HG02970 (cell line): Measurements from ENCODE around the gene CTDSPL2.
A peak's percentile ranks its signal among the peaks of the same experiment; 100 is the strongest.
"Not testable (repeated sequence)": the region's sequence is repeated elsewhere in the genome, so short reads cannot be mapped to it uniquely, and the experiment has no call there.

Experiments
- ATAC-seq: cut with Tn5 transposase; IDR thresholded peaks from one replicate; pipeline ENCODE4 v1.9.1; 2021; ENCODE audit warnings: mild to moderate bottlenecking, moderate library complexity, moderate number of reproducible peaks; ENCODE audit not compliant: unreplicated experiment, low FRiP score

The CTDSPL2 gene

DNA sequence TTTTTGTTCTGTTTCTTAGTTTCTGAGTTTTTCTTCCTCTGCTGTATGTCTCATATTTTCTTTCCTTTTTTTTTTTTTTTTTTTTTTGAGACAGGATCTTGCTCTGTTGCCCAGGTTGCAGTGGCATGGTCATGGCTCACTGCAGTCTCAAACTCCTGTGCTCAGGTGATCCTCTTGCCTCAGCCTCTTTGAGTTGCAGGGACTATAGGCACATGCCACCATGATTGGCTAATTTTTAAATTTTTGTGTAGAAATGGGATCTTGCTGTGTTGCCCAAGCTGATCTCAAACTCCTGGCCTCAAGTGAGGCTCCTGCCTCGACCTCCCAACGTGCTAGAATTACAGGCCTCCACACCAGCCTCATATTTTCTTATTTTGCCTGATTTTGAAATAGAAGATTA is 51.9 kb downstream of the CTDSPL2 start:
- ATAC-seq = no peak

GRCh38 chr15:44482090-44482489 is 54.7 kb downstream of the CTDSPL2 start:
- ATAC-seq = no peak

DNA sequence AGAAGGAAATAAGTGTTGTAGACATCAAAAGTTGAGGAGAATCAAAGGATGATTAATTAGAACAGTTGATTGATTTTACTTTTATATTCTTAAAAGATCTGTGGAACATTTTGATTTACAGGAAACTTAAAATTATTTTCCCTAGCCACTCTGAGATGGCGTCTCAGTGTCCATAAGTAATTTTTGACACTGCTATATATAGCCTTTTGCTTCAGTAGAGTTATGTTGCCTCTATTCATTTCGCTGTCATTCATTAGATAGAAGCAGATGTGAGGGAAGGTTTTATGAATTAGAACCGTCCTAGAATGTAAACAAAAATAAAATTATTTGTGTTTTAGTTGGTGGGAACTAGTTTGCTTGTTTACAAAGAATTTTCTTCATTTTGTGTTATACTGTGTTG is 58.5 kb downstream of the CTDSPL2 start:
- no peak for ATAC-seq

DNA sequence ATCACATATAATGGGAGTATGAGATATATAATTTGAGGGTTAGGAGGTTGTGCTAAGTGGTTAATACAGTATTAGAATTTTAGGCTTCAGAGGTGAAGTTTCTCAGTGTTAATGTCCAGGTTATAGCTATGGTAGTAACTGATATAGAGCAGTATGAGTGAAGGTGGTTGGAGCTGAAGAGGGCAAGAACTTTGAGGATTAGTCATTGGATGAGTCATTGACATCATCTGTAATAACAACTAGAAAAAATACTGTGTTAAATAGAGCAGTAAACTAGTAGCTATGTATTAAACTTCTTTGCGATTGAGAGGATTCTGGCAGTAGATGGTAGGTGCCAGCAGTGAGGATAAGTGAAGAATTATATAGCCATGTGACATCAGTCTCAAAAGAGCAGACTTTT is 62.0 kb downstream of the CTDSPL2 start:
- no peak for ATAC-seq

DNA sequence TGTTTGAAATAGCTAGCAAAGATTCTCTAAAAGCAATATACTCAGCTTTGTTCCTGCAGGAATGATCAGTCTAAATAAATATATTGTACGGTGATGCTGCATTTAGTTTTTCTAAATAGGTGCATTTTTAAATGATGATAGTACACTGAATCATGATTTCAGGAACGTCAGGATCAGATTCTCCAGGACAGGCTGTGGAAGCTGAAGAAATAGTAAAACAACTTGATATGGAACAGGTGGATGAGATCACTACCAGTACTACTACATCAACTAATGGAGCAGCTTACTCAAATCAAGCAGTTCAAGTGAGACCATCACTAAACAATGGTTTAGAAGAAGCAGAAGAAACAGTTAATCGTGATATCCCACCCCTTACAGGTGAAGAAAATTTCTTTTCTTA is 63.2 kb downstream of the CTDSPL2 start:
- ATAC-seq = no peak

- ATAC-seq = no peak
Measured at GRCh38 chr15:44492040-44492439, 64.6 kb downstream of the CTDSPL2 start.

DNA sequence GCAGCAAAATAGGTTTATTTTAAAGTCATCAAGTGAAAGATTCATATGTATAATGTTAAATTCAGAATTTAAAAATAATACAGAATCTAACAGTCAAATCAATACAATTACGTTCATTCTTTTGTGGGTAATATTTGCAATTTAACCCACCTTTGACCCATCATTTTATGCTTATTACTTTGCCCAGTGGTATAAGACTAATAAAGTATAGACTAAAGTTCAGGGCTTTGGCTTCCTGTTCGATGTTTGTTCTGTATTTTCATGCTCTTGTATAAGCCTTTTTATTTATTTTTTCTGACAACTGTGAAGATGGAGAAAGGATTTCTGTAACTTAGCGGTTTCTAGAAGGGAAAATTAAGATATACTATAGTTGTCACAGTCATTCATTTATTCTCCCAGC is 65.2 kb downstream of the CTDSPL2 start:
- ATAC-seq = no peak

- ATAC-seq = no peak
Measured at GRCh38 chr15:44495562-44495961, 68.1 kb downstream of the CTDSPL2 start.

DNA sequence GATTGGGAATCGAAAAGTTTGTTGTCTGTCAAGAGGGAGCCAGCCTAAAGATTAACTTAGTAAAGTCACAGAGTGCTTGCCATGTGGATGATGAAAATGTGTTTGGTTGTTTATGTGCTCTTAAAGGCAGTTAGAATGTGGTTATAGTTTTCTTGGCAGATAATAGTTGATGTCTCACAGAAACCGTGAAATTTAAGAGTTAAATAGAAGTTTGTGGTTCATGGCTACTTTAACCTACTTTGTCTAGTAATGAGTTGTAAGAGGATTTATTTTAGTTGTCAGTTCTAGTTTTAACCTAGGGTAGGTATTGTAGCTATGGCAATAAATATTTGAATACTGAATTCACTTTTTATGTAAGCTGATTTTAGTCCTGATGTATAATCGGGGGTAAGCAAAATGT is 73.1 kb downstream of the CTDSPL2 start:
- ATAC-seq = no peak

GRCh38 chr15:44501768-44502366 is 74.4 kb downstream of the CTDSPL2 start:
- no peak for ATAC-seq

DNA sequence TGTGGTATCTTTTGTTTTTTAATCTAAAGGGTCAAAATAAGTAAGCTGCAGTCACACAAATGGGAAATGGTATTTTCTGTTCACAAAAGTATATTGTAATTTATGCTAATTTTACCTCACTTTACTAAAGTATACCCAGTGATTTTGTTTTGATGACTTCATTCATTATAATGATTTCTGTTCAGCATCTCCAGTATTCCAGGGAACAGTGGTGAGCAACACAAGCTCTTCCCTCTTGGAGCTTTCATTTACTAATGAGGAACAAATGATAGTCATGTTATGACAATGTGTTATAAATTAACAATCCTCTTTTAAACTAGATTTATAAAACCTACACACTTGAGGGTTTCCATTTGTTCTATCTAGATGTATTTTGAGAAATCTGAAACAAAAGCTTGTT is 89.0 kb downstream of the CTDSPL2 start:
- no peak for ATAC-seq

DNA sequence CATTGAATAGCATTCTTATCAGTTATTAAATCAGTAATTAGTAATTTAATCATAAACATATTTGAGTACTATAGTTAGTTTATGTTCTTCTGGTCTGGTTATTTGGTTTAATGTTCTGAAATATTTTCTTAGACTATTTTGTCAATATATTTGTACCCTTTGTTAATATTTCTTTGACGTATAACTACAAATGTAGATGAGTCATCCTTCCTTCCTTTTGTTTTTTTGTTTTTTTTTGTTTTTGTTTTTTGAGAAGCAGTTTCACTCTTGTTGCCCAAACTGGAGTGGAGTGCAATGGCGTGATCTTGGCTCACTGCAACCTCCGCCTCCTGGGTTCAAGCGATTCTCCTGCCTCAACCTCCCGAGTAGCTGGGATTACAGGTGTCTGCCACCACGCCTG is 92.1 kb downstream of the CTDSPL2 start:
- no peak for ATAC-seq

GRCh38 chr15:44525018-44525417 is 97.6 kb downstream of the CTDSPL2 start:
- ATAC-seq = no peak

DNA sequence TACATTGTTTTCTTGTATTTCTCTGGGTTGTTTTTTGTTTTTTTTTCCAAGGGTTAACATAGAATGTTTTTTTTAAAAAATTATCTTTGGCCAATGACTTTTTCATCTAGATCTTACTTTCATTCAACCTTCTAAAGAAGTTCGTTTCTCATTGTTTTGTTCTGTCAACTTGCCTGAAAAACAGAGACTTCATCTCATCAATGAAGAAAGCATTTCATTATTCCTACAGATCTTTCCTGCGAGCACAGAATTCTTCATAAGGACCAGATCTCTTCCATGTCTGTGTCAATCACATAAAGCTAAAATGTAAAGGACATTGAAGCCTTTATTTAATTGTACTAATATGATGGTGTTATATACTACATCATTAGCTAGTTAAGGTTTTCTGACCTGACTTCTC is 99.8 kb downstream of the CTDSPL2 start:
- ATAC-seq = no peak

- ATAC-seq = no peak
Measured at GRCh38 chr15:44529864-44530604, 102.6 kb downstream of the CTDSPL2 start.

DNA sequence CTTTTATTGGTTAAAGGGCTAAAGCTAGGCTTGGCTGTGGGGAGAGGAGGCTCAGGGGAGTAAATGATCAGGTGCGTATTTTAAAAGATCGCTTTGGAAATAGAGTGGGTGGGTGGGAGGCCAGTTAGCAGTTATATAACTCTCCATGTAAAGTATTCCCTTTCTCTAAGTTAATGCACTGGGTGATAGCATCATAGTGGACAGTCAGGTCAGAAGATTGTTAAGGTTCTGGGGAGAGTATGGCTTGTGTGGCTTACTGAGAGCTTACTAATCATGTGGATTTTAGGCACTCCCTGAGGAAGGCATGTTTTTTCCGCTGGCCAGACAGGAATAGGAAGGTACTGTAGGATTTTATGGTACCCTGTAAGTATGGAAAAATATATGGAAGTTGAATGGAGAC is 103.2 kb downstream of the CTDSPL2 start:
- ATAC-seq = no peak

DNA sequence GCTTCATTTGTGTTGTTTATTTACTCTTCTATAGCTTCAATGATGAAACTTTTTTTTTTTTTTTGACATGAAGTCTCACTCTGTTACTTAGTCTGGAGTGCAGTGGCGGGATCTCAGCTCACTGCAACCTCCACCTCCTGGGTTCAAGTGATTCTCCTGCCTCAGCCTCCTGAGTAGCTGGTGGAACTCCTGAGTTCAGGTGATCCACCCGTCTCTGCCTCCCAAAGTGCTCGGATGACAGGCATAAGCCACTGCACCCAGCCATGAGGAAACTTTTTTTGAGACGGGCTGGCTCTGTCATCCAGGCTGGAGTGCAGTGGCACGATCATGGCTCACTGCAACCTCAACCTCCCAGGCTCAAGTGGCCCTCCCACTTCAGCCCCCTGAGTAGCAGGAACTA is 104.8 kb downstream of the CTDSPL2 start:
- not testable (repeated sequence) for ATAC-seq

GRCh38 chr15:44532689-44533088 is 105.3 kb downstream of the CTDSPL2 start:
- ATAC-seq = no peak

- ATAC-seq = no peak
Measured at GRCh38 chr15:44535092-44535491, 107.7 kb downstream of the CTDSPL2 start.

DNA sequence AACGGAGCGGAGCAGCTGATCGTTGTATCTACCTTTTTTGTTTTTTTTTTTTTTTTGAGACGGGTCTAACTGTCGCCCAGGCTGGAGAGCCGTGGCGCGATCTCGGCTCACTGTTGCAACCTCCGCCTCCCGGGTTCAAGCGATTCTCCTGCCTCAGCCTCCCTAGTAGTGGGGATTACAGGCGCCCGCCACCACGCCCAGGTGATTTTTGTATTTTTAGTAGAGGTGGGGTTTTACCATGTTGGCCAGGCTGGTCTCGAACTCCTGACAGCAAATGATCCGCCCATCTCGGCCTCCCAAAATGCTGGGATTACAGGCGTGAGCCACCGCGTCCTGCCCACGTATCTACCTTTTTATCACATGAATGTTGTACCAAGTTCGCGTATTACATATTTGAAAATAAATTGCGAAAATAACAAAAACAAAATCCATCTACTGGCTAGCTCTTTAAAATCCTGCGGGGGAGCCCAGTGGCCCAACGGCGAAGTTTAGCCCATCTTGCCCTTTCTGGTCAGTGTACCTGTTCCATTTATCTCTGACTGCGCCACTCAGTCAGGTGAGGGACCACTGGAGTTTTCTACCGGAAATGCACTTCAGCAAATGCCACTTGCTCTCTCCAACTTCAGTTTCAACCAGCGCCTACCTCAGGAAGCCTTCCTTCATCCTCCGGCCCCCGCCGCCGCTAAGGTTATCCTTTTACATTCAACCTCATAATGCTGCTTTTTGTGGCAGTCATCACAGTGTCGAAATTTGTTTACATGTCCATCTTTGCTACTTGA is 108.3 kb downstream of the CTDSPL2 start:
- no peak for ATAC-seq

DNA sequence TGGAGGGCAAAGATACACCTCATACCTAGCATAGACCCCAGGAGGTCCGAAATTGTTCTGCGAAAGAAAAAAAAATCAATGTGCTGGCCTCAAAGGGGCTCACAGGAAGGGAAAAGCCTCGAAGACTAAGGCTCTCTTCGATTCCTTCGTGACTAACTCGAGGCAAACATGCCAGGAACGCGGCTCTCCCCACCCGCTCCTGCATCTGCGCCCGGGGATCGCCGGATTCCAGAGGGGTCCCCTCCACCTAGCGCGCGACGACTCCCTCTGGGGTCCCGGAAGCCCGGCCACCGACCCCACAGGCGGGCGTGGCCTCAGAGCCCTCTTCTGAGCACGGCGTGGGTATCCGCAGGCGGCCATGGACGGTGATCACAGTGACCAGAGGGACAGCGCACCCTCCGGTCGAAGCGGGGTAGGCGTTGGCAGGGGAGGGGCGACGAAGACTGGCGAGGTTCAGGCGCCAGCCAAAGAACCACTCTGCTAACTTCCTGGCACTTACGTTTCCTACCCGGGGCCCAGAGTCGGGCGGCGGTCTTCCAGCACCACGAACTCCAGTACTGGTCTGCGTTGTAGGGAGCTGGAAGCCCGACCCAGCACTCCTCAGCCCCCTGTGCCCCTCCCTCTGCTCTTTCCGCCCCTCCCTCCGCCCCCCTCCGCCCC is 109.0 kb downstream of the CTDSPL2 start:
- peak; percentile 54 for ATAC-seq
